ENCODE measurements around the gene NYAP2. TPM values are rescaled to one million over a fixed set of nuclear protein-coding genes. Genes with fewer than 3 reads are reported as not detected.

The NYAP2 gene
- total RNA-seq, 1 donor from 2014 or later, result 0.14 TPM

DNA sequence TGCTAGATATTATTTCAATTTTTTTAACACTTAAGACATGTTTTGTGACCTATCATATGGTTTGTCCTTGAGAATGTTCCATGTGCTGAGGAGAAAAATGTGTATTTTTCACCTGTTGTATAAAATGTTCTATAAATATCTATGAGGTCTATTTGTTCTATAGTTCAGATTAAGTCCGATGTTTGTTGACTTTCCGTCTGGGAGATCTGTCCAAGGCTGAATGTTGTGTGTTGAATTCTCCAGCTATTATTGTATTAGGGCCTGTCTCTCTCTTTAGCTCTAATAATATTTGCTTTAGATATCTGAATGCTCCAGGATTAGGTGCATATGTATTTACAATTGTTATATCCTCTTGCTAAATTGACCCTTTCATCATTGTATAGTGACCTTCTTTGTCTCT lies 144.1 kb downstream of the NYAP2 start:
- TF ChIP-seq, protein P1, sequence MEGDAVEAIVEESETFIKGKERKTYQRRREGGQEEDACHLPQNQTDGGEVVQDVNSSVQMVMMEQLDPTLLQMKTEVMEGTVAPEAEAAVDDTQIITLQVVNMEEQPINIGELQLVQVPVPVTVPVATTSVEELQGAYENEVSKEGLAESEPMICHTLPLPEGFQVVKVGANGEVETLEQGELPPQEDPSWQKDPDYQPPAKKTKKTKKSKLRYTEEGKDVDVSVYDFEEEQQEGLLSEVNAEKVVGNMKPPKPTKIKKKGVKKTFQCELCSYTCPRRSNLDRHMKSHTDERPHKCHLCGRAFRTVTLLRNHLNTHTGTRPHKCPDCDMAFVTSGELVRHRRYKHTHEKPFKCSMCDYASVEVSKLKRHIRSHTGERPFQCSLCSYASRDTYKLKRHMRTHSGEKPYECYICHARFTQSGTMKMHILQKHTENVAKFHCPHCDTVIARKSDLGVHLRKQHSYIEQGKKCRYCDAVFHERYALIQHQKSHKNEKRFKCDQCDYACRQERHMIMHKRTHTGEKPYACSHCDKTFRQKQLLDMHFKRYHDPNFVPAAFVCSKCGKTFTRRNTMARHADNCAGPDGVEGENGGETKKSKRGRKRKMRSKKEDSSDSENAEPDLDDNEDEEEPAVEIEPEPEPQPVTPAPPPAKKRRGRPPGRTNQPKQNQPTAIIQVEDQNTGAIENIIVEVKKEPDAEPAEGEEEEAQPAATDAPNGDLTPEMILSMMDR (IDR thresholded peaks at IDR 0.05; ENCODE audit: insufficient read depth, low read depth, low read length), result no peak
- no peak for TF ChIP-seq EZH2 (IDR thresholded peaks at IDR 0.05; ENCODE audit: insufficient read depth, low read length)
- Histone ChIP-seq H2AFZ (ENCODE audit: low read depth, low read length) (no peak overlapping the region), H3K9ac (ENCODE audit: low read length) (no peak overlapping the region), H4K20me1 (ENCODE audit: insufficient read depth, low read length) (no peaks in the 10 kb centered on the region), H3K27ac (ENCODE audit: low read depth, low read length) (no peak overlapping the region), H3K4me1 (ENCODE audit: insufficient read depth, low read length) (no peaks in the 10 kb centered on the region), H3K4me2 (ENCODE audit: low read length) (no peak overlapping the region), H3K9me3 (ENCODE audit: insufficient read depth, low read depth, low read length) (no peaks in the 10 kb centered on the region), H3K36me3 (ENCODE audit: insufficient read depth, low read length) (no peaks in the 10 kb centered on the region), H3K79me2 (ENCODE audit: insufficient read depth, low read length) (no peaks in the 10 kb centered on the region), H3K27me3 (ENCODE audit: insufficient read depth, low read length) (no peaks in the 10 kb centered on the region), H3K4me3 (ENCODE audit: insufficient read depth, low read depth, low read length) (no peak overlapping the region)
- H3K4me1 Mint-ChIP-seq (ENCODE audit: low read depth, unreplicated experiment), result no peaks in the 10 kb centered on the region
- no peak overlapping the region for H3K4me3 Mint-ChIP-seq (ENCODE audit: unreplicated experiment)
- peaks cover 2% of the 10 kb centered on the region for H3K9me3 Mint-ChIP-seq (ENCODE audit: unreplicated experiment)
- DNase-seq (ENCODE audit: low read depth) (no peak), FAIRE-seq (no peak)
- H3K27ac Mint-ChIP-seq (ENCODE audit: unreplicated experiment), result no peak overlapping the region
- no peaks in the 10 kb centered on the region for H3K36me3 Mint-ChIP-seq (ENCODE audit: low read depth, unreplicated experiment)
- H3K27me3 Mint-ChIP-seq (ENCODE audit: low read depth, unreplicated experiment), result no peaks in the 10 kb centered on the region

DNA sequence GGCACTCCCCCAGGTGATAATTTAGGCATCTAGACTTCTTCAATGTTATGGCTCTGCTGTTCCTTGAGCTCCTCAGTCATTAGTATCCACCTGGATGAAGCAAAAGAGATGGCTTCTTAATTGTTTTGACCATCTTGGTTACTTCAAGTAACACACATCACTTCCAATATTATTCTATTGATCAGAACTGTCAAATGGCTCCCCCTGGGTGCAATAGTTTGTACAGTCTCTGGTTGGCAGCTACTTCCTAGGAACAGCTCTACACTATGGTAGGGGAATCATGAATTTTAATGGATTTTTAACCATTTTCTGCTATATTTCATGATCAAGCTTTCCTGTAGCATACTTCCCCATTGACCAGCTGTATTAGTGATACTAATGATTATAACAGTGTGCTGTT lies 157.0 kb downstream of the NYAP2 start:
- Histone ChIP-seq H3K4me2 (ENCODE audit: low read length) (no peak overlapping the region), H3K9ac (ENCODE audit: low read length) (no peak overlapping the region), H3K27ac (ENCODE audit: low read depth, low read length) (no peak overlapping the region), H3K4me3 (ENCODE audit: insufficient read depth, low read depth, low read length) (no peak overlapping the region), H4K20me1 (ENCODE audit: insufficient read depth, low read length) (no peaks in the 10 kb centered on the region), H3K4me1 (ENCODE audit: insufficient read depth, low read length) (no peaks in the 10 kb centered on the region), H3K27me3 (ENCODE audit: insufficient read depth, low read length) (no peaks in the 10 kb centered on the region), H2AFZ (ENCODE audit: low read depth, low read length) (no peak overlapping the region), H3K79me2 (ENCODE audit: insufficient read depth, low read length) (no peaks in the 10 kb centered on the region), H3K36me3 (ENCODE audit: insufficient read depth, low read length) (no peaks in the 10 kb centered on the region), H3K9me3 (ENCODE audit: insufficient read depth, low read depth, low read length) (no peaks in the 10 kb centered on the region)
- no peak for FAIRE-seq
- Mint-ChIP-seq H3K27me3 (ENCODE audit: low read depth, unreplicated experiment) (no peaks in the 10 kb centered on the region), H3K4me3 (ENCODE audit: unreplicated experiment) (no peak overlapping the region), H3K4me1 (ENCODE audit: low read depth, unreplicated experiment) (no peaks in the 10 kb centered on the region), H3K9me3 (ENCODE audit: unreplicated experiment) (no peaks in the 10 kb centered on the region), H3K36me3 (ENCODE audit: low read depth, unreplicated experiment) (no peaks in the 10 kb centered on the region), H3K27ac (ENCODE audit: unreplicated experiment) (no peak overlapping the region)
- TF ChIP-seq EZH2 (IDR thresholded peaks at IDR 0.05; ENCODE audit: insufficient read depth, low read length), result no peak
- TF ChIP-seq, protein P1 (IDR thresholded peaks at IDR 0.05; ENCODE audit: insufficient read depth, low read depth, low read length), result no peak
- DNase-seq (ENCODE audit: low read depth), result no peak

DNA sequence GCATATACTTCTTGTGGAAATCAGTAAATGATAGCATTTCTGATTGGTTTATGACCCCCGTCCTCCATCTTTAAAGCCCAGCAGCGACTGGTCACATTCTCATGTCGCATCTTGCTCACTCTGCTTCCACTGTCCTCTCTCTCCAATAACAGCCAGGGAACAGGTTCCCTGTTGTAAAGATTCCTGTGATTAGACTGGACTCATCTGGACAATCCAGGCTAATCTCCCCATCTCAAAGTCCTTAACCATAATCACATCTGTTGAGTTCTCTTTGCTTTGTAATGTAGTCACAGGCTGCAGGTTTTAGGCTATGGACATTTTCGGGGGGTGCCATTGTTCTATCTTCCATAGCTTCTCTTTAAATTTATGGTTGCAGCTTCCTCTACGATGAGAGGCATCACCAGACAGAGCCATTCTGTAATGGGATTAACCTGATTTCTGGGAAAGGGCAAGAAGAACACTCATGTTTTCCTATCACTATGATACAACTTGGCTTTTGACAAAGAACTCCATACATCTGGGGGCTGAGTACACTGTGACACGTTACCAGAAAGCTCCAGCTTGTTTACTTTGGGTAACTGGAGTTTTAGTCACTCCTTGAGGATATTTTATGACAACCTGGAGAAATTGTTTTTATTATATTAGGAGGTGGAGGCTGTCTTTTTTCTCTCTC lies 159.0 kb downstream of the NYAP2 start:
- no peaks in the 10 kb centered on the region for H3K79me2 ChIP-seq (ENCODE audit: insufficient read depth, low read length)
- no peak for DNase-seq (ENCODE audit: low read depth)
- Mint-ChIP-seq H3K9me3 (ENCODE audit: unreplicated experiment) (no peaks in the 10 kb centered on the region), H3K4me3 (ENCODE audit: unreplicated experiment) (no peak overlapping the region), H3K27ac (ENCODE audit: unreplicated experiment) (no peak overlapping the region), H3K36me3 (ENCODE audit: low read depth, unreplicated experiment) (no peaks in the 10 kb centered on the region), H3K4me1 (ENCODE audit: low read depth, unreplicated experiment) (no peaks in the 10 kb centered on the region), H3K27me3 (ENCODE audit: low read depth, unreplicated experiment) (peaks cover 3% of the 10 kb centered on the region)
- no peak for FAIRE-seq
- H3K9me3 ChIP-seq (ENCODE audit: insufficient read depth, low read depth, low read length), result no peaks in the 10 kb centered on the region
- H3K9ac ChIP-seq (ENCODE audit: low read length), result no peak overlapping the region
- H2AFZ ChIP-seq (ENCODE audit: low read depth, low read length), result no peak overlapping the region
- no peaks in the 10 kb centered on the region for H3K4me1 ChIP-seq (ENCODE audit: insufficient read depth, low read length)
- H3K27ac ChIP-seq (ENCODE audit: low read depth, low read length), result no peak overlapping the region
- H3K36me3 ChIP-seq (ENCODE audit: insufficient read depth, low read length), result no peaks in the 10 kb centered on the region
- no peaks in the 10 kb centered on the region for H3K27me3 ChIP-seq (ENCODE audit: insufficient read depth, low read length)
- H3K4me3 ChIP-seq (ENCODE audit: insufficient read depth, low read depth, low read length), result no peak overlapping the region
- H4K20me1 ChIP-seq (ENCODE audit: insufficient read depth, low read length), result no peaks in the 10 kb centered on the region
- no peak for TF ChIP-seq EZH2 (IDR thresholded peaks at IDR 0.05; ENCODE audit: insufficient read depth, low read length)
- TF ChIP-seq, protein P1 (IDR thresholded peaks at IDR 0.05; ENCODE audit: insufficient read depth, low read depth, low read length), result no peak
- H3K4me2 ChIP-seq (ENCODE audit: low read length), result no peak overlapping the region
